ENCODE results near the gene HOXC11.

HOXC11 gene

GRCh38 chr12:54014377-54015017 lies 41.6 kb downstream of the HOXC11 start:
- no peak for DNase-seq (ENCODE audit: extremely low read depth, low read depth)
- TF ChIP-seq CTCF (IDR thresholded peaks at IDR 0.05; ENCODE audit: low read depth, low read length), result no peak

- DNase-seq (ENCODE audit: extremely low read depth, low read depth), result no peak
- no peak for TF ChIP-seq CTCF (IDR thresholded peaks at IDR 0.05; ENCODE audit: low read depth, low read length)
These were observed 42.3 kb downstream of the HOXC11 start for GRCh38 chr12:54015018-54015931.

- TF ChIP-seq CTCF (IDR thresholded peaks at IDR 0.05; ENCODE audit: low read depth, low read length), result no peak
- DNase-seq (ENCODE audit: extremely low read depth, low read depth), result no peak
These were observed 43.1 kb downstream of the HOXC11 start for GRCh38 chr12:54016051-54016450.

GRCh38 chr12:54016478-54016964 lies 43.6 kb downstream of the HOXC11 start:
- TF ChIP-seq CTCF (IDR thresholded peaks at IDR 0.05; ENCODE audit: low read depth, low read length), result no peak
- no peak for DNase-seq (ENCODE audit: extremely low read depth, low read depth)

DNA sequence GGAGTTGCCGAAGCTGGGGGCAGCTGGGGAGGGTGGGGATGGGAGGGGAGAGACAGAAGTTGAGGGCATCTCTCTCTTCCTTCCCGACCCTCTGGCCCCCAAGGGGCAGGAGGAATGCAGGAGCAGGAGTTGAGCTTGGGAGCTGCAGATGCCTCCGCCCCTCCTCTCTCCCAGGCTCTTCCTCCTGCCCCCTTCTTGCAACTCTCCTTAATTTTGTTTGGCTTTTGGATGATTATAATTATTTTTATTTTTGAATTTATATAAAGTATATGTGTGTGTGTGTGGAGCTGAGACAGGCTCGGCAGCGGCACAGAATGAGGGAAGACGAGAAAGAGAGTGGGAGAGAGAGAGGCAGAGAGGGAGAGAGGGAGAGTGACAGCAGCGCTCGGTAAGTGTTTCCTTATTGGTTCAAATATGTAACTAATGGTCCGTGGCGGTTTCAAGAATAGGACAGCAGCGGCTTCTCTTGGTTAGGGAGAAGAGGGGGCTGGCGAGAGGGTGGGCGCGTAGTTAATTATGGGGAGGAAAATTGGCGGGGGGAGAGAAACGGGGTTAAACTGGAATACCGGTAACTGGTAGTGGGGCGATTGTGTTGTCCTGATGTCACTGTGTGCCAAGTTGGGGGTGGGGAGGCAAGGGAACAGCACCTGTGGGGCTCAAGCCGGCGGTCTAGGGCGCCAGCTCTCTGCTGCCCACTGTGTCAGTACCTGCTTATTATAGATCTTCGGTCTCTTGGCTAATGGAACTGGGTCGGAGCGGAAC lies 44.3 kb downstream of the HOXC11 start:
- TF ChIP-seq CTCF (IDR thresholded peaks at IDR 0.05; ENCODE audit: low read depth, low read length), result no peak
- no peak for DNase-seq (ENCODE audit: extremely low read depth, low read depth)

DNA sequence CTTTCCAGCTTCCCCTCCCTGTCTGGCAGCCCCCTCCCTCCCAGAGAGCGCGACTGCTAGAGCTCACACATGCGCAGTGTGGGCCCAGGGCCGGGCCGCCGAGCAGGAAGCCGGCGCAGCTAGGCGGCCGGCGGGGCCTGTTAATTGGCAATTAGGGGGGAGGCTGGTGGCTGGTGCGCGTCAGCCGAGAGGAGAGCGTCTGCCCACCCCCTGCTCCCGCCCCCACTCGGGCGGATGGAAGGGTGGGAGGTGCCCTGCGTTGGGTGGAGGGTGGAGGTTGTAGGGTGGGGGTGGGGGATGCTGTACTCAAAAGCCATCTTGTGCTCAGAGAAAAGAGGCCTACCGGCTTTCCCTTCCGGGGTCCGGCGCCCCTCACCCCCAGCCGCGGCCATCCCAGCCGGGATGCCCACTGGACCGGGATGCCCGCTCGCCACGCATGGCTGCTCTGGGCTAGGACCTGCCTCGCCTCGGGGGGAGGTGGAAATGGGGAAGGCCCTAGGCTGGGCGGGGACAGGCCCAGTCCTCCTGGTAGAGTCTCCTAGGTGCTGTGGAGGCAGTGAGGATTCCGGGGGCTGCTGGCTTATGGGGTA lies 45.0 kb downstream of the HOXC11 start:
- no peak for DNase-seq (ENCODE audit: extremely low read depth, low read depth)
- no peak for TF ChIP-seq CTCF (IDR thresholded peaks at IDR 0.05; ENCODE audit: low read depth, low read length)
